Stimulated activated CD8-positive, alpha-beta memory T cell treated with anti-CD3 and anti-CD28 coated beads, Interleukin-12 subunit alpha, Interleukin-12 subunit beta, amount 100 ng/mL, for 1 hour (primary cell): ENCODE measurements around the gene NT5DC3.
"Not testable (repeated sequence)": the region's sequence is repeated elsewhere in the genome, so short reads cannot be mapped to it uniquely, and the experiment has no call there.

ENCODE experiments used
- DNase-seq: peaks from one replicate; pipeline ENCODE4 v3.0.0-alpha.2; 2020; ENCODE audit warnings: low read depth

Gene NT5DC3

DNA sequence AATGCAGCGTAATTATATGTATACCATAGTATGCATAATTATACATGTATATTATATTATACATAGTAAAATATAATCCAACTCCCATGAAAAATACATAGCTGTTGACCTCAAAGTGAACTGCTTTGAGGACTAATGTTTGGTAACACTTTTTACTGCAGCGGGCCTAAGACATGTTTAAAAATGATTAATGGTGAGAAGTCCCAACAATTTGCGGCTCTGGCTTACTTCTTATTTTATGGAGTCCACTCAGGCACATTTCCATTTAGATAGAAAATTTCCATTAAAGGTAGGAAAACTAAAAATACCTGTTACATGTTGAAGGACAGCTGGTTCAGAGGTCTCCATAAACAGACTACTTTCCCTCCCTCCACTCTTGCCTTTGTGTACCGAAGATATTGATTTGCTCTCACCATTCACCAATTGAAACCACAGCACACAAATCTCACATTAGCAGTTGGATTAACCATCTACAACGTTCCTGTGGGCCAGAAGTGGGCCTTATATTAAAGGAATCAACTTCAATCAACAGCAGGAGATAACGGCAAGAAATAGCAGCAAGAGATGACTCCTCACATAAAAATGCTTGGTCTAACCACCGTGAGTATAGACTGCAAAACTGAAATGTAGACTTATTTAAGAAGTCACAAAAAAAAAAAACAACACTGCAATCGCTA lies 14.1 kb upstream of the NT5DC3 start:
- DNase-seq = no peak

DNA sequence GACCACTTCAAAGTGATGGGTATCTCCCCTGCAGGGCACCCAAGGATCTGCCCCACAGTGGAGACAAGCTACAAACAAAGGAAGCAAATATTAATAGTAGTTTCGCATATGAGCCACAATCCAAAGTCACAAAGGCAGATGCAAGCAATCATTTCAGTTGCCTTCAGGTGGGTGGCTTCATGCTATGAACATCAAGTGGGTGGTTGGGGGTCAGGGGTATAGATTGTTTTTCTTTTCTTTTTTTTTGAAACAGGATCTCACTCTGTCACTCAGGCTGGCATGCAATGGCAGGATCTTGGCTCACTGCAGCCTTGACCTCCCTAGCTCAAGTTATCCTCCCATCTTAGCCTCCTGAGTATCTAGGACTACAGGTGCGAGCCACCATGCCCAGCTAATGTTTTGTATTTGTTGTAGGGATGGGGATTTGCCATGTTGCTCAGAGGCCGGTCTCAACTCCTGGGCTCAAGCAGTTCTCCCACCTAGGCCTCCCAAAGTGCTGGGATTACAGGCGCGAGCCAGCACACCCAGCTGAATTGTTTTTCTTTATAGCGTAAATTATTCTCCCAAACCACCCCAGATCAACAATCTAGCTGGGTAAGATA lies 13.4 kb upstream of the NT5DC3 start:
- no peak for DNase-seq

DNA sequence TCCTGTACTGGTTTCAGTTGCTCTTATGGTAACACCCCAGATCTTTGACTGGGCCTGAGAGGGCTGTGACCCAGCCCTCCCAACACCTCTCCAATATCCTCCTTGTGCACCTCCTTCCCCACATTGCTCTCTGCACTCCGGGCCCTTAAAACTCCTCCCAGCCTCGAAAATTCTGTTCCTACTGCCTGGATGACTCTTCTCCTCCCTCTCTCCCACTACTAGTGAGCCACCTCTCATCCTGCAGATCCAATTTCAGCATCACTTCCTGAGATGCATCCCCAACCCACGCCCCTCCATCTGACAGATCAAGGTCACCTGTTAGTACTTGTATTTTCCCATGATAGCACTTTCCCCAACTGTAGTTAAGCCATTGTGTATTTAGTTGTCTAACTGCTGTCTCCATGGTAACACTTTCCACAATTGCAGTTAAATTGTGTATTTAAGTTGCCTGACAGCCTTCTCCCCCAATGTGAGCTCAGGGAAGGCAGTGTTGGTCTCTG lies 11.5 kb upstream of the NT5DC3 start:
- DNase-seq = no peak

DNA sequence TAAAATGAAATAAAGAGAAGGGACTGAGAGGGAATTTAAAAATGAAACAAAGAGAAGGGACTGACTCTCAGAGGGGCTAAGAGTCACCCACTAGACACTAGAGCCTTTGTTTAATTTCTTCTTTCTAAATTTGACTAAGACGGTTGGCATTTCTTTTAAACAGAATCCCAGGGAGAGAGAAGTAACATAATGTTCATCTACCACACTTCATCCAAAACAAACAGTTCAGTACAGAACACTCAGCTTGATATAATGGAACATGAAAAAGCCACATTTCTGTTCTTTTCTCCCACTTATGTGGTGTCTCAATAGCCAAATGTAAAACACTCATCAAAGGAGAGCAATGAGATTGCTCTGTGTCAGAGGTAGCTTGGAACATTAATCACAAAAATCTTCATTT lies 10.1 kb upstream of the NT5DC3 start:
- no peak for DNase-seq

DNA sequence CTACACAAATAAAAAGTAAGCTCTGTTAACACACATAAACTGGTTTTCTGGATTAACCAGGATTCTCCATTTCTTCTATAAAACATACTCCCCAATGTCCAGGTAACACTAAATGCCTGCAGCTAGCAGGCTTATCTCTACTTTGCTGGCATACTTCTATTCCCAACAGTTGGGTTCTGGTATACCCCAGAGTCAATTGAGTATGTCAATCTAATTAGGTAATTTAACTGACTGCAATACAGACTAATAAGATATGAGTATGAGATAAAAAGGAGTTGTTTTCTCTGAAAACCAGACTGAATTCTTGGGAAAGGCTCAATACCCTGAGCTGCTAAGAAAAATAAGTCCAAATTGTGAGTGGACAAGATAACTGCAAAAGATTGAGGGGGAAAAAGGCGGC lies 9.4 kb upstream of the NT5DC3 start:
- no peak for DNase-seq

DNA sequence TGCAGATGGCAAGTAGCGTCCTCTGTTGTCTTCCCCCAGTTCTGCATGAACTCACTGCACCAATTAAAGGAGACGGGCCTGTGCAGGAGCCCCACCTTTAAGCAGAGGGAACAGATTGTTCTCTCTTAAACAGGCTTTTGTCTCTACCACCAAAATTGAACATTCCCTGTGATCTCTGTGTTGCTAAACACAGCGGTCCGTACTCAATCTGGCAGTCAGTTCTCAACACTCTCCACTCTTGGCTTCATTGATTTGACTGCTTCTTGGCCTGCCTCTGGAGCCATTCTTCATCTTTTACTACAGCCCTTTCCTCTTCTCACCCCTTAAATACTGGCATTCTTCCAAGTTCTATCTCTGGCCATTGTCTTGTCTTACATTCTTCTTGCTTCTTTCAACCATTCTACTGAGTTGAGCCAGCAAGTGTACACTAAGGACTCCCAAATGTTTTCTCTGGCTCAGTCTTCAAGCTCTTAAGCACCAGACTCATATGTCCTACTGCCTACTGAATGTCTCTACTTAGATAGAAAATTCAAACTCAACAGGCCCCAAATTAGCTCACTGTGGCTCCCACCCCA lies 8.0 kb upstream of the NT5DC3 start:
- DNase-seq = no peak

DNA sequence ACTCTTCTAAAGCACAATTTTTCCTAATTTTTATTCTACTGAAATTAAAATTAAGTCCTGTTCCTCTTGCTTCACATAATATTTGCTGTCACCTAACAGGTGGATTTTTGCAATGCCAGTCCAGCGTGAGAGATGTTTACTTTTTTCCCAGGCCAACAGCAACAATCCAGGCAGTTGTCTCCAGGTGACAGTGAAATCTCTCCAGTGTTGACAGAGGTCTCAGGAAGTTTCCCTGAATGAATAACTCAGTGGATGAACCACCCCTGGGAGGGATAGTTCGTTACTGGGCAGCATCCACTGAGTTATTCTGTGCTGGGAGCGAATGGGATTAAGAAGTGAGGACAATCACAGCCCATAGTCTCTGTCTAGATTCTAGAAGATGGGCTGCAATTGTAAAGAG lies 7.1 kb upstream of the NT5DC3 start:
- DNase-seq = no peak

DNA sequence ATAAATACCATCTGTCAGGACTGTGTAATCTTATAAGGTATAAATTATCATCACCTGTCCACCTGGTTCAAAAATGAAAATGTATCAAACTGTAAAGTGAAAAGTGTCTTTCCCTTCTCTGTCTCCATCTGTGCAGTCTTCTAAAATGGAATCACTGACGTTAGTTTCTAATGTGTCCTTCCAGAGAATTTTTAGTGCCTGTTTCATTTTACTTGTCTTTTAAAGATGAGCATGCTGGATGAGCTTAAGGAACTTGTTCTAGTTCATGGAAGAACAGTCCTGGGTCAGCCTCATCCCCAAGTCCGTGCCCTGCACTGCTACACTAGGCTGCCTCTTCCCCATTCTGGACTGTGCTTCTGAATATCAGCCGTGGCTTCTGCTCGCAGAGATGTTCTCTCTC lies 5.4 kb upstream of the NT5DC3 start:
- DNase-seq = no peak

DNA sequence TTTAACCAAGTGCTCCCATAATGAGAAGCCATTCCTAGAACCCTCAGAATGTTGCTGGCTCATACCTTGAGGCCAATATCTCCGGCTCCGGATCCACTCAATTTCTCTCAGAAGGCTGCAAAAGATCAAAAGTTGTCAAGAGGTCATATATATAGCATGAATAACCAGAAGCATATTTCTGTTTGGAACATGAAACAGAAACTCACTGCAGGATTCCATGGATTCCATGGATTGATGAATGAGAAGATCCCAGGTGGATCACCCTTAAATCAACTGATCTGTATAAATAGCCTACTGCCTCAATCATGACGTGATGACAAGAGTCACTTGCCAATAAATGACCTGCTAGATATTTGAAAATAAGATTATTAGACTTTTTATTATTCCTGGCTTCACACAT lies 3.3 kb upstream of the NT5DC3 start:
- no peak for DNase-seq

DNA sequence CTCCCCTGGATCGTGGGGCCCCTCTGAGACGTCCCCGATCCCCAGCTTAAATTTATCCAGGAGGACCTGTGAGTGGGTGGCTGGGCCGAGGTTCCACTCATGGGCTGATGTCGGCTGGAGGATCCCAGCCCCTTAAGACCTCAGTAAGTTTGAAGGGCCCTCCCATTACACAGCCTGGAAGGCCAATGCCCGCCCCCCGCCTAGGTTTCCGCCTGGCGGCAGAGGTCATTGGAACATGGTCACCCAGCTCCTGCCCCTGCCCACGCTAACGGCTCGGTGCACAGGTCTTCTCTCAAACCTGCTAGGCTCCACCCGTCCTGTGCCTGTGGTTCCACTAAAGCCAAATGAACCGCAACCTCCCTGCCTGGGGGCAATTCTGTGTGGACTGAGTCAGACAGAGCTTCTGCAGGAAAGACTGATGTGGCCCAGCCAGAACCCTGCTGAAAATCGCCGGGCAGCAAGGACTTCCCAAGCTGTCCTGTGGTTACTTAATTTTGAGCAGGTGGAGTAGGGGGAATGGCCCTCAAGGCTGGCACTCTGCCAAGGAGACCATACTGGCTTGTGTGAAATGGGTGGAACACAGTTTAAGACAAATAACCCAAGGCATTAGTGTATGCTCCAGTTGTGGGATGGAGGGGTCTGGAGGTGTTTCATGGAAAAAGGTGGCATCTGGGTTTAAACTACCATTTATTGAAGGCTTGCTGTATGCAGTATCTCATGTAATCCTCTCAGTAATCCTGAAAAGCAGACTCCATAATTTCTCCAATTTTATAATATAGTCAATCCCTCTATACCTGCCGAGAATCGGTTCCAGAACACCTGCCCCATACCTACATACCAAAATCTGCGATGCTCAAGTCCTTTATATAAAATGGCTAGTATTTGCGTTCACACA lies 903 bp upstream of the NT5DC3 start:
- DNase-seq = no peak

DNA sequence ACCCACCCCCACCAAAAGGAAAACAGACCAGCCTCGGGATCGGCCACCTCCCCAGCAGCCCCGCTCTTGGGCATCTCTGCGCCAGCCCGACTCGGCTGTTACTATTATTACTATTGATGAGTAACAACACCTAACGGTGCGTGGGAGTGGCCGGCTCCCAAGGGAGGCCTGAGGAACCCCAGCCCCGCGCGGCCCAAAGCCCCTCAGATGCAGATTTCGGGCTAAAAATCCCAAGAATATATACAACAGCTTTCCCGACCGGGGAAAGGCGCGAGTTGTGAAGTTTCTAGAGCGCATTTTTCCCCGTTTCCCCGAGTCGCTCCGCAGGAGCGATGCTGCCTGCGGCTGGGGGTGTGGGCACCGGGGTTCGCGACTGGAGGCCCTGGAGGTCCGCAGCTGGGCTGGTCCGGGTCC lies 565 bp downstream of the NT5DC3 start:
- DNase-seq = no peak

DNA sequence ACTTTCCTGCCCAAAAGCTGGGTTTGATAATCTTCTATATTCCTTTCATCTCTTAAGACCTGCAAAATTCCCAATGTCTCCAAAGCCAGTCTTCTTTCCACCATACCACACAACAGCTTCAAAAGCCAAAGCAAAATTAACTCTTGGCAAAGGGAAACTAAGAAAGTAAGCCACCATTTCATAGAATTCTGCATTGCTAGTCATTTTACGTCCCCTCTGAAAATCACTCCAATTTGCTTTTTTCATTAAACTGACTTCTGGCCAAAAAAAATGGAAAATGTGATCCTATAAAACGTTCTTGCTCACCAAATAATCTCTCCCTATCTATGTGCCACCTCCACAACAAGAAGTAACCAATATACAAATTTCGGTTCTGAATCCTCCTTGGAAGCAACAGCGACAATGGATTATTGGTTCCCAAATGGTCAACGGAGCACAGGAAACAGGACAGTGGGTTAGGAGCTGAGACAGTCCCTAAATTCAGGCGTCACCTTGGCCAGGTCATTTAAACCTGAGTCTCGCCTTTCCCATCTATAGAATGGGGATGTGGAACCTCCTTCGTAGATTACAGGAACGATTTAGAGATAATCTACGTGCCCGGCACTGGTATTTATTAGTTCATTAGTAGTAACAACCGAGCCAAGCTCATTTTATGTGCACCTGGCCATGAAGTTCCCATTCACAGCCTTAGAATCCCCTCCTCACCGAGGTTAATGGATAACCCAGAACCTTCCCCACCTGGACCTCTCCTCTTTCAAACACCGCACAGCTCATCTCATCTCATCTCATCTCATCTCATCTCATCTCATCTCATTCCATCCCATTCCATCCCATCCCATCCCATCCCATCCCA lies 1.2 kb downstream of the NT5DC3 start:
- no peak for DNase-seq

DNA sequence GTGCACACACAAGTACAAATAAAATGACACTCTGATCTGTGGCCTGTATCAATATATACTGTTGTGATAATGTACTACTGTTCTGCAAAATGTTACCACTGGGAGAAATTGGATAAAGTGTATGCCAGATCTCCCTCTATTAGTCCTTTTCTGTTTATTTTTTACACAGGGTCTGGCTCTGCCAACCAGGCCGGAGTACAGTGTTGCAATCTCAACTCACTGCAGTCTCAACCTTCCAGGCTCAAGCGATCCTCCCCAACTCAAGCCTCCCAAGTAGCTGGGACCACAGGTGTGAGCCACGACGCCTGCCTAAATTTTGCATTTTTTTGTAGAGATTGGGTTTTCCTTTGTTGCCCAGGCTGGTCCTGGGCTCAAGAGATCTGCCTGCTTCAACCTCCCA lies 1.9 kb downstream of the NT5DC3 start:
- no peak for DNase-seq

DNA sequence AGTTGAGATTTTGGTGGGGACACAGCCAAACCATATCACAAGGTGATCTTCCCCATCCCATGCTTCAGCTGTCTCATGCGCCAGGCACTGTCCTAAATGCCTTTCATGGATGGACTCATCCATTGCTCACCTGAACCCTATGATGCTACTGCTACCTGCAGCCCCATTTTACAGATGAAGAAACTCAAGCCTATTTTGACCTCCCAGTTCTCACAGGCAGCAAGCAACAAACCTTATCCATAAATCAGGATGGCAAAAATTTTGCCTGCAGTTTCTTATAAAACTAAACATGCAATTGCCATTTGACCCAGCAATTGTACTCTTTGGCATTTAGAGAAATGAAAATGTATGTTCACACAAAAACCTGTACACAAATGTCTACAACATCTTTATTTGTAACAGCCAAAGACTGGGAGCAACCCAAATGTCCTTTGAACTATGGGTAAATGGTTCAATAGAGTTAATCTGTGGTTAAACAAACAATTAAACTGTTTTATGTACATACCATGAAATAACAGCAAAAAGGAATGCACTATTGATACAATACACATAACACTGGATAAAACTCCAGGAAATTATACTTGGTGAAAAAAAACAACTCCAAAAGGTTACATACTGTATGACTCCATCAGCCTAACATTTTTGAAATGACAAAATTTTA lies 2.6 kb downstream of the NT5DC3 start:
- no peak for DNase-seq

DNA sequence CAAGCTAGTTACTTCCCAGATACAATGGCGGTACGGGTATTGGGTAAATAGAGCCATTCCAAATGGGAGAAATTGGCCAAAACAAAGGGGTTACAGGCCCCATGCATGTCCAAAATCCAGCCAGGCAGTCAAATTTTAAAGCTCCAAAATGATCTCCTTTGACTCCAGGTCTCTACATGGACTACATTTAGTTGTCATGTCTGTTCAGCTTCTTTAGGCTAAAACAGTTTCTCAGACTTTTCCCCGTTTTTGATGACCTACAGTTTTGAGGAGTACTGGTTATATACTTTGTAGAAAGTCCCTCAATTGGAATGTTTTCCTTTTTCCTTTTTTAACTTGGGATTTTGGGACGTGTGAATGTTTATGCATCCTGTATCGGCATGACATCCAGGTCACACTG lies 4.7 kb downstream of the NT5DC3 start:
- no peak for DNase-seq

DNA sequence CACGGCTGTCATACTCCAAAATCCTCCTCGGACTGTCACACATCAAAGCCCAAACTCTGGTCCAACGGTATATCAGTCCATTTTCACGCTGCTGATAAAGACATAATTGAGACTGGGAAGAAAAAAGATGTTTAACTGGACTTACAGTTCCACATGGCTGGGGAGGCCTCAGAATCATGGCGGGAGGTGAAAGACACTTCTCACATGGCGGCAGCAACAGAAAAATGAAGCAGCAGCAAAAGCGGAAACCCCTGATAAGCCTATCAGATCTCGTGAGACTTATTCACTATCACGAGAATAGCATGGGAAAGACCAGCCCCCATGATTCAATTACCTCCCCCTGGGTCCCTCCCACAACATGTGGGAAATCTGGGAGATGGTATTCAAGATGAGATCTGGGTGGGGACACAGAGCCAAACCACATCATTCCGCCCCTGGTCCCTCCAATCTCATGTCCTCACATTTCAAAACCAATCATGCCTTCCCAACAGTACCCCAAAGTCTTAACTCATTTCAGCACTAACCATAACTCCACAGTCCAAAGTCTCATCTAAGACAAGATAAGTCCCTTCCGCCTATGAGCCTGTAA lies 5.2 kb downstream of the NT5DC3 start:
- not testable (repeated sequence) for DNase-seq

DNA sequence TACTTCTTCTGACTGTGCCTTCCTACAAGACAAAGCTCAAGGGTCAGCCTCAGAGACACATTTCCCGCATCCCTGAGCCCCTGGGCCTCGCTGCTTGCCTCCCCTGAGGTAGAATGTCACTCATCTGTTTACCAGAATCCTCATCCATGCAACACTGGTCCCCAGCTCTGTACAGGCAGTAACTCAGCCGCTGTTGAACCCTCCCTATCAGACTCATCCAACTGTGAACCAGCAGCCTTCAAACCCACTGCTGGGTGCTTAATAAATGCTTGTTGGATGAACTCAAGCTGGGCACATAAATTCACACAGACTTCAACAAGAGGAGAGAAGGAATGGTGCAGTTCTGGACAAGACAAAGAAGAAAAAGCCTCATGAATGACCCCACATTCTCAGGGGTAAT lies 6.1 kb downstream of the NT5DC3 start:
- no peak for DNase-seq

DNA sequence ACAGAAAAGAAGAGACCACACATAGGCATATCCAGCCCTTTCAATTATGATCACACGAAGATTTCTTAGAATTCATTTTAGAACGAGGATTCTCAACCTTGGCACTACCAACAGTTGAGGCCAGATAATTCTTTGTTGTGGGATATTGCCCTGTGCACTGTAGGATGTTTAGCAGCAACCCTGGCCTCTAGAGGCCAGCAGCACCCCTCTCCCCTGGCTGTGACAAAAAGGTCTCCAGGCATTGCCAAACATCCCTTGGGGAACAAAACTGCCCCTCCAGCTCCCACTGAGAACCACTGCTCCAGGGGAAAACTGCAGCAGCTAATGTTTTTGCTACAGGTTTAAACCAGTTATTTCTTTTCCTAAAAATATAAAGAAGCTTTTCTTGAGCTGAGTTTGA lies 7.1 kb downstream of the NT5DC3 start:
- DNase-seq = no peak

DNA sequence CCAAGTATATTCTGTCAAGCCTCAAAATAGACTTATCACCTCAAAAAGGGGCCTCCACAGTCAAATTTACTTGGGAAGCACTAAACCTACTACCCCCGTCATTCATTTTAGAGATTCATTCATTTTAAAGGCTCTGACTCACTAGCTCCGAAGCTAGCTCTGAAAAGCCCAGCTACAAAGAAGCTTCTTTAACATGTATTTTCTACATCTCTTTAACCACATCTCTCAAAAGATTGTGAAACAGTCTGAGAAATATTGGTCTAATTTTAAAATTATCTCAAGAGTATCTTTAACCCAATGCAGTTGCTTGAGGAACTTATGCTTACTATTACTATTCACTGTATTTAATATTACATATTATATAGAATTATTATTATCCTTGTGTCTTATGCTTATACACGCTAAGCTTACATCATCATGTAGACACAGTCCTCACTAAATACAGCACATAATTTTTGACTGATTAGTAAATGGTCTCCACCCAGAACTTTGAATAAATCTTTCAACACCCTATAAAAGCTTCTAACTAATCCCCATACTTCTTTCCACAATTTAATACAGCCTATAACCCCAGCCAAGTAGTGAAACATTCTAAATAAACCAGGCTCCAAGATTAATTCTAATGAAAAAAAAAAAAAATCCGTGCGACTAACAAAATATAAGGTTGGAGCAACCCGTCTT lies 7.8 kb downstream of the NT5DC3 start:
- DNase-seq = no peak
